Psoas muscle (tissue), 8 donors: ENCODE data around the gene DPM3. TPM values are rescaled to one million over a fixed set of nuclear protein-coding genes. Genes with fewer than 3 reads are reported as not detected.
A peak's percentile ranks its signal among the peaks of the same experiment; 100 is the strongest.

Experiments used
- ATAC-seq, 4 donors: fragments of 200-7000 bp; cut with Tn5 transposase; one replicate each; pipeline ENCODE4 v1.9.1; 2020; ENCODE audit warnings: moderate library complexity in 3 of 4, mild to moderate bottlenecking in 2 of 4
- DNase-seq, 2 donors: peaks; one replicate each; pipeline ENCODE4 v3.0.0-alpha.2; 2020
- H3K27ac ChIP-seq: fragments of 200-600 bp; one replicate; pipeline ENCODE4 v1.8.0; 2022
- H3K27me3 ChIP-seq, 3 donors: fragments of 200-600 bp in 1 of 3; one replicate each; pipeline versions ENCODE4 v1.6.1 to v1.8.0; 2013 to 2022; ENCODE audit warnings: low read length in 2 of 3, mild to moderate bottlenecking in 2 of 3, moderate library complexity in 1 of 3; ENCODE audit not compliant: insufficient read depth in 3 of 3
- H3K36me3 ChIP-seq, 2 donors: fragments of 200-600 bp in 1 of 2; one replicate each; pipeline versions ENCODE4 v1.6.1 to v1.8.0; 2013 to 2022; ENCODE audit warnings: low read depth in 1 of 2, mild to moderate bottlenecking in 1 of 2, moderate library complexity in 1 of 2; ENCODE audit not compliant: insufficient read depth in 1 of 2
- H3K4me1 ChIP-seq: fragments of 200-600 bp; one replicate; pipeline ENCODE4 v1.8.0; 2022
- H3K4me3 ChIP-seq: fragments of 200-600 bp; one replicate; pipeline ENCODE4 v1.8.0; 2022; ENCODE audit warnings: mild to moderate bottlenecking
- H3K9me3 ChIP-seq: fragments of 200-600 bp; one replicate; pipeline ENCODE4 v1.8.0; 2022
- WGBS, 3 donors: extraction: QIAGEN DNeasy Blood & Tissue Kit; methylation state at CpG; one replicate each; pipeline versions ENCODE4 v1.1.6 to v1.1.7; 2013; 5-methylcytosine and 5-hydroxymethylcytosine counted together
- intact Hi-C, 2 donors: fragments of 100-400 bp; cut with DNase I; formaldehyde crosslinking; loops; one replicate each; pipeline versions ENCODE4 v1.11.0 to v1.14.2; 2022
- polyA plus RNA-seq, 3 donors: library from polyadenylated mRNA; stranded (reverse); fragments of 200-250 nt; gene quantifications; one replicate each; pipeline ENCODE4 v1.2.3, GENCODE V29; 2013
- total RNA-seq, 4 donors: library from RNA; stranded (reverse); fragmentation: NEBNext Ultra II Directional in 2 of 4; extraction: Animal tissue kit (Norgen Biotek cat#: 25700) in 2 of 4; gene quantifications; one replicate each; pipeline versions ENCODE4 v1.2.1 to v1.2.4, GENCODE V29; 2021 to 2023
- TF ChIP-seq, protein P1 (sequence below): fragments of 200-600 bp; IDR thresholded peaks from one replicate; pipeline ENCODE4 v1.8.0; 2022; ENCODE audit warnings: antibody characterized with exemption
- donor health status: healthy with polysubstance abuse.
- donor health status: DM: no; HTN: no; CAD: no; lungs with moderate emphysema.
- donor health status: Bipolar disorder and iron deficiency.
- donor health status: healthy.
- donor health status: DM: yes; HTN: yes; CAD: no.
- donor health status: DM: no; HTN: no; CAD: no.
- donor health status: DM: no; HTN: no; CAD: no.
- donor health status: DM: yes; HTN: yes; CAD: no.

Gene DPM3
- total and polyA plus RNA-seq, 7 donors = 47.0 to 123 (median 54.5) TPM

DNA sequence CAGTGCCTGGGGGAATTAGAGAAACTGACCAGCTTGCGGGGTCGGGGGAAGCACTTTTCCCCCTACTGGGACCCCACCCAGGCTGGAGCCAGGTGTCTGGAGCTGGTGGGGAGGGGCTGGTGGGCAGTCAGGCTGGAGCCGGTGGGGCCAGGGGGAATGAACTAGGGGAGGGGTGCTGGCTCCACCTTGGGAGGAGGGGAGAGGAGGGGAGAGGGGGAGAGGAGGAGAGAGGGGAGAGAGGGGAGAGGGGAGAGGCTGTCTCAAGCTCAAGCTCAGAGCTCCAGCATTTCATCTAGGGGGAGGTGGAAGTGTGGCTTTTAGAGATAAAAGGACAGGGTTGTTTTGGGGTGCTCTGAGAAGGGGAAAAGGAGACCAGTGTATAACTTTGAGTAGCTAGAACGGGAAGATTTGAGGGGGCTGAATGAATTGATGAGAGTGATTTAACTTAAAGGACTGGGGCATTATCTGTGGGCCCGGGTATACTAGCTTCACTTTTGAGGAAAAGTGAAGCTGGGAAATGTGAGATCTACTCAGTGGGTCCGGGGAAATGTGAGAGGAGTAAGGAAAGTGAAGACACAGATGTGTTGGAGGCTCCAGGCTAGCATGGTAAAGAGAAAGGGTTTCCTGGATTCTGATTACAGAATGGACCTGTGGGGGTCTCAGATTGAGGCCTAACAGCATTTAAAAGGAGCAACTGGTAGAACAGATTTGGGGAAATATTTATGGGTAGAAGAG lies 9.9 kb downstream of the DPM3 start:
- Histone ChIP-seq H3K4me3 (peak overlapping the region; percentile 74), H3K27me3 (peaks cover 0 to 31% (median 0%) of the 10 kb centered on the region in 3 donors), H3K36me3 (peaks cover 0 to 36% of the 10 kb centered on the region in 2 donors), H3K4me1 (peaks cover 31% of the 10 kb centered on the region), H3K27ac (peak overlapping the region; percentile 72), H3K9me3 (no peaks in the 10 kb centered on the region)
- intact Hi-C loops = no loop called here
- TF ChIP-seq, protein P1, sequence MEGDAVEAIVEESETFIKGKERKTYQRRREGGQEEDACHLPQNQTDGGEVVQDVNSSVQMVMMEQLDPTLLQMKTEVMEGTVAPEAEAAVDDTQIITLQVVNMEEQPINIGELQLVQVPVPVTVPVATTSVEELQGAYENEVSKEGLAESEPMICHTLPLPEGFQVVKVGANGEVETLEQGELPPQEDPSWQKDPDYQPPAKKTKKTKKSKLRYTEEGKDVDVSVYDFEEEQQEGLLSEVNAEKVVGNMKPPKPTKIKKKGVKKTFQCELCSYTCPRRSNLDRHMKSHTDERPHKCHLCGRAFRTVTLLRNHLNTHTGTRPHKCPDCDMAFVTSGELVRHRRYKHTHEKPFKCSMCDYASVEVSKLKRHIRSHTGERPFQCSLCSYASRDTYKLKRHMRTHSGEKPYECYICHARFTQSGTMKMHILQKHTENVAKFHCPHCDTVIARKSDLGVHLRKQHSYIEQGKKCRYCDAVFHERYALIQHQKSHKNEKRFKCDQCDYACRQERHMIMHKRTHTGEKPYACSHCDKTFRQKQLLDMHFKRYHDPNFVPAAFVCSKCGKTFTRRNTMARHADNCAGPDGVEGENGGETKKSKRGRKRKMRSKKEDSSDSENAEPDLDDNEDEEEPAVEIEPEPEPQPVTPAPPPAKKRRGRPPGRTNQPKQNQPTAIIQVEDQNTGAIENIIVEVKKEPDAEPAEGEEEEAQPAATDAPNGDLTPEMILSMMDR = no peak
- 22 to 37% (median 27%) methylated on average over 5 to 6 of the region's 6 CpGs for WGBS, 3 donors
- ATAC-seq (no peak), DNase-seq (no peak)

DNA sequence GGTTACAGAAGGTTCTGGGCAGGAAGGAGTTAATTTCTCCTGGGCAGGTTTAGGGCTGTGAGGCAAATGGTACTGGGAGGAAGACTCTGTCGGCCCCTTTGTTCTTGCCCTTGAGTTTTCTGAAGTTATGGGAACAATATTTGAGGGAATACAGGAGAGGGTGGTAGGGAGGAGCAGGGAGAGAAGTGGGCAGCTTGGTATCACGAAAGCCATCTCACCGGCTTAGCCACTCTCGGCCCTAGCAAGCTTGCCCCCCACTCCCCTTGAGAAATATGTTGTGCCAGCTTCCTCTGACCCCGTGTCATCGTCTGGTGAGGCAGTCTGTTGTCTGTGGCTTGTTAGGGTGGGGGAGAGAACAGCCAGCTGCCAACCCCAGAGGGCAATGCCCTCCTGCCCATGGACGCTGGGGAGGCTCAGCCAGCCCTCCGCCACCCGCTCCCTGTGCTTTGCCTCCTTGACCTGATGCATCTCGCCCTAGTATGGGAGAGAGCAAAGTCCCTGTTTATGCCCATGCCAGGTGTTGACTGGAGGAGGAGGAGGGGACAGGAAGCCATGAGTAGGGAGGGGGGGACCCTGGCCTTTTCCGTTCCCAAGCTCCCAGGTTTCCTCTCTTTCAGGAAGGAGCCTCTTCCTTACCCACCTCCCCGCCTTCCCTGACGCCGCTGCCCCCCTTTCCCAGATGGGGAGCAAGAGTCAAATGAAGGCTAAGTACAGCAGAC lies 11.4 kb downstream of the DPM3 start:
- H3K36me3 ChIP-seq = peaks cover 0 to 29% of the 10 kb centered on the region in 2 donors
- no peaks in the 10 kb centered on the region for H3K9me3 ChIP-seq
- peak overlapping the region; percentile 72 for H3K27ac ChIP-seq
- ATAC-seq (peak in 3 of 4 donors; percentile 19 to 31 (median 20)), DNase-seq (peak; percentile 26 to 59)
- intact Hi-C loops = loop anchor here (5.0 kb wide), 2 partner anchors 37 to 38 kb away; no protein-coding TSS in a partner anchor
- 26 to 30% (median 29%) methylated on average over 13 to 14 of the region's 14 CpGs for WGBS, 3 donors
- H3K27me3 ChIP-seq = peaks cover 0 to 31% (median 0%) of the 10 kb centered on the region in 3 donors
- TF ChIP-seq, protein P1 = no peak
- H3K4me1 ChIP-seq = peaks cover 24% of the 10 kb centered on the region
- peak overlapping the region; percentile 74 for H3K4me3 ChIP-seq

DNA sequence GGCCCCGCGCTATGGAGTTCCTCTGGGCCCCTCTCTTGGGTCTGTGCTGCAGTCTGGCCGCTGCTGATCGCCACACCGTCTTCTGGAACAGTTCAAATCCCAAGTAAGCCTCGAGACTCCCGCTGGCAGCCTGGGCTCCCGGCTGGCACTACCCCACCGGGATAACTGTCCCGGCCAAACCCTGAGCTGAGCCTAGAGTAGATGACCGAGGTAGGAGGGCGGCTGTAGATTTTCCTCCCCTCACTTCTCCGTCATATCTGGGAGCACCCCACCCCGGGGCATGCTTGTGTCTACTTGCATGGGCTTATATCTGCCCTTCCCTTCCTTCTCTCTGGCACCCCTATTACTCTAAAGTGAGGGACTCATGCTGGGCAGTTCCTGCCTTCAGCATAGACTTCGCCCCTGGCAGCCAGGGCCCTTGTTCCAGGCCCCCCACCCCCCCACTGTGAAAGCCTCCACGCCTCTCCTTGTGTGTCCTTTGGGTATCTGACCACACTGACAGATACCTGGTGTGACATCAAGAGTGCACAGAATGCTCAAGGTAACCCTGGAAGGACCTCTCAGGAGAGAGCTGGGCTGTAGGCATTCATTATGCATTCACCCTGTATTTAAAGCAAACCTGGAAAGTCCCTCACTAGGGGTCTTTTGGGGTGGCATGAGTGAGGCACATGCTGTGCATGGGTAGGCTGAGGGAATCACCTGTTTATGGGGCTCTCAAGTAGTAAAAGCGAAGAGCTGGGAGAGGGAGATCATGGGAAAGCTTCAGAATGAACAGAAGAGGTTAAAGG lies 12.2 kb downstream of the DPM3 start:
- Histone ChIP-seq H3K27ac (peak overlapping the region; percentile 72), H3K9me3 (no peaks in the 10 kb centered on the region), H3K36me3 (peaks cover 0 to 22% of the 10 kb centered on the region in 2 donors), H3K27me3 (peaks cover 0 to 31% (median 0%) of the 10 kb centered on the region in 3 donors), H3K4me3 (peak overlapping the region; percentile 74), H3K4me1 (peaks cover 24% of the 10 kb centered on the region)
- TF ChIP-seq, protein P1 = no peak
- DNase-seq = no peak
- 5 to 7% (median 7%) methylated on average over 17 of the region's 17 CpGs for WGBS, 3 donors
- ATAC-seq = no peak
- intact Hi-C loops = loop anchor here (5.0 kb wide), 2 partner anchors 36 to 39 kb away; no protein-coding TSS in a partner anchor

DNA sequence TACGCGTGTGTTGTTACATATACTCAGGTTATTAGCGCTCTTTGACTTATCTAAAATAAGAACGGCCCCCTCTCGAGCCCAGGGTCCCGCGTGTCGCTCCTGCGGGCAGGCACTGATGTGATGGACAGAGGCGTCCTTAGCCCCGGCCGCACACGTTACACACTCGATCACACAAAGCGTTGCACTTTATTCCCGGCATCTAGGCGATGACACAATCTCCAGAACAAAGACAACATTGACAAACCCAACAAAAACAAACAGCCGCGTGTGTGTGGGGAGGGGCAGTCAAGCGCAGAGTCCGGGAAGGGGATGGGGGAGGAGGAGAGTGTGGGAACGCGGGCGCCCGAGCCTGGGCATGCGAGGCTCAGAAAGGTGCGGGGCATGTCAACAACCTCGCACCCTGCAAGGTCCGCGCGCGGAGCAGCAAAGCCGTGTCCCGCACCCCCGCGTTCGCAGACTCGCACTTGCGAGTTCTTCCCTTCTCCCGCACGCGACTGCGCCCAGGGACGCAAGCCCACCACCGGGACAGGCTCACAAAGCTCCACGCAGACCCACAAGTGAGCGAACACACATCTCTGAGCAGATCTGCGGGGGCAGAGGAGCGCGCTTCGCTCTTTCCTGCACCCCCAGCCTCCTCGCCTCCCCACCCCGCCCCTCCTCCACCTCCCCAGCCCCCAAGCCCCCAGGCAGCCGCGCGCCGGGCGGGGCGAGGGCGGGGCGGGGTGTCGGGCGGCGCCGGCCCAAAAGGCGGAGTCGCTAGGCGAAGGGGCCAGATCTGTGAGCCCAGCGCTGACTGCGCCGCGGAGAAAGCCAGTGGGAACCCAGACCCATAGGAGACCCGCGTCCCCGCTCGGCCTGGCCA lies 13.0 kb downstream of the DPM3 start, which contains the start of gene EFNA1:
TSS of gene EFNA1 (plus strand) at position 772 of the 862 bp plus-strand sequence. CDS start 102 bp downstream, outside the sequence.
- peaks cover 0 to 14% of the 10 kb centered on the region in 2 donors for H3K36me3 ChIP-seq
- no peaks in the 10 kb centered on the region for H3K9me3 ChIP-seq
- intact Hi-C loops = loop anchor here (5.0 kb wide), 2 partner anchors 35 to 40 kb away; no protein-coding TSS in a partner anchor
- ATAC-seq (peak; percentile 46 to 64 (median 51)), DNase-seq (peak; percentile 70 to 77)
- H3K27ac ChIP-seq = peak within 1 kb of the TSS; percentile 72
- WGBS, 3 donors = 1% methylated on average over 55 to 76 of the region's 76 CpGs
- TF ChIP-seq, protein P1 = no peak
- peaks cover 24% of the 10 kb centered on the region for H3K4me1 ChIP-seq
- peaks cover 0 to 31% (median 0%) of the 10 kb centered on the region in 3 donors for H3K27me3 ChIP-seq
- H3K4me3 ChIP-seq = peak within 1 kb of the TSS; percentile 74
